CD4-positive, alpha-beta T cell treated with Interferon gamma for 1 hour (primary cell): ENCODE data around the gene SPEF1.
"Not testable (repeated sequence)": the region's sequence is repeated elsewhere in the genome, so short reads cannot be mapped to it uniquely, and the experiment has no call there.

Experiments used
- DNase-seq: peaks from one replicate; pipeline ENCODE4 v3.0.0-alpha.2; 2020

The SPEF1 gene, protein sequence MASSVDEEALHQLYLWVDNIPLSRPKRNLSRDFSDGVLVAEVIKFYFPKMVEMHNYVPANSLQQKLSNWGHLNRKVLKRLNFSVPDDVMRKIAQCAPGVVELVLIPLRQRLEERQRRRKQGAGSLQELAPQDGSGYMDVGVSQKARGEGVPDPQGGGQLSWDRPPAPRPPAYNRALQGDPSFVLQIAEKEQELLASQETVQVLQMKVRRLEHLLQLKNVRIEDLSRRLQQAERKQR

DNA sequence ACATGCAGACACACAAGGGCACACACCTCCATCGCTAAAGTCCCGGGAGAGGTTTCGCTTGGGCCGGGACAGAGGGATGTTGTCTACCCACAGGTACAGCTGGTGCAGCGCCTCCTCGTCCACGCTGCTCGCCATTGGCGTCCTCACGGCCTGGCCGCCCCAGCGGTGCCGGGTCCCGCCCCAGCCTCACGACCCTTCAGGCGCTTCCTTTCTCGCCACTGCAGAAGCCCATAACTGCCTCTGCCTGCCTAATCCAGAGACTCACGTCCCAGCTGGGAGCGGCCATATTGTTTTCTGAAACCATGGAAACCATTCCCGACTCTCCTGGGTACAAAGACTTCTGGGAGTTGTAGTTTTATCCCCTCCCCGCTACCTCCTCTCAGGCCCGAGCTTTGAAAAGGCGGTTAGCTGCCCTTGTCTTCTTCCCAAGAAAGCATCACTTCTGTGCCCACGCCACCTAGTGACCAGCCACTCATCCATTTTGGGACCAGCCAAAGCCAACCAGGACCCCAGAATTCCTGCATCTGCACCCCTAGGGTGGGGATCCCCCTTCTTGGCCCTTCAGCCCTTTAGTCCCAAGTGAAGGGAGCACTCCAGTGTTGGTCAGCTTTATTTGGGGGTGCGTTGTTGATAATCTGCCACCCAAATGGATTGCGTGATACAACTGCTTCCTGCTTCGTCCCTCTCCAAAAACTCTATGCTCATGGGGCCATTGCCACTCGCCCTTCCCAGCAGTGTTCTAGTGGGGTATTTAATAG is at the start of gene SPEF1:
Gene SPEF1, minus strand, starts transcription at position 296 of the 758 bp plus-strand sequence. Its CDS starts 161 bp downstream, at position 135.
- peak; percentile 59 for DNase-seq

DNA sequence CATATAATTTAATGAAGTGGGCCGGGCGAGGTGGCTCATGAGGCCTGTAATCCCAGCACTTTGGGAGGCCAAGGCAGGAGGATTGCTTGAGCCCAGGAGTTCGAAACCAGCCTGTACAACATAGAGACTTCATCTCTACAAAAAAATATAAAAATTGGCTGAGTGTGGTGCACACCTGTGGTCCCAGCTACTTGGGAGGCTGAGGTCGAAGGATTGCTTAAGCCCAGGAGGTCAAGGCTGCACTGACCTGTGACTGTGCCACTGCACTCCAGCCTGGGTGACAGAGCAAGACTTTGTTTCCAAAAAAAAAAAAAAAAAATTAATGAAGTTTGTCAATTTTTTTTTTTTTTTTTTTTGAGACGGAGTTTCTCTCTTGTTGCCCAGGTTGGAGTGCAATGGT is 48.6 kb upstream of the SPEF1 start:
- not testable (repeated sequence) for DNase-seq

DNA sequence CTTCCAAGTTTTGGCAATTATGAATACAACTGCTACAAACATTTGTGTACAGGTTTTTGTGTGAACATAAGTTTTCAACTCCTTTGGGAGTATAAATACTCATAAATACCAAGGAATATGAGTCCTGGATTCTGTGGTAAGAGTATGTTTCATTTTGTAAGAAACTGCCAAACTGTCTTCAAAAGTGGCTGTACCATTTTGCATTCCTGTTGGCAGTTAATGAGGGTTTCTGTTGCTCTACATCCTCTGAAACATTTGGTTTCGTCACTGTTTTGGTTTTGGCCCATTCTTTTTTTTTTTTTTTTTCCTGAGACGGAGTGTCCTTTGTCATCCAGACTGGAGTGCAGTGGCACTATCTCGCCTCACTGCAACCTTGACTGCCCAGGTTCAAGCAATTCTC is 47.5 kb upstream of the SPEF1 start:
- no peak for DNase-seq

DNA sequence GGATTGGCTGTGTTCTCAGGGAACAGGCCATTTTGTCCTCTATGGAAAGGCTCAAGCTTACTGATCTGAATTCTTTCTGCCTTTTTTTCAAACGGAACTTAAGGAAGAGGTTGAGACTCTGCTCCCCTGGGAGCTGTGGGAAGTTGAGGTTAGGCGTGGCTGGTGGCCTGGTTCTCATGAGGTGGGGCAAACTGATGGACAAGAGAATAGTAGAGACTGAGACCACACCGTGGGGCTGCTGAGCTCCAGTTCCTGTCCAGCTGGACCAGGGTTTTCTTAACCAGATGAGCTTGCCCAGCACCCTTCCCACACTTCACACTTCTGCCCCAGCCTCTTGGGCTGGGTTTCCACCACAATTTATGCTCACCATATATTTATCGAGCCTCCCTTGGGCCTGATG is 45.2 kb upstream of the SPEF1 start:
- no peak for DNase-seq

DNA sequence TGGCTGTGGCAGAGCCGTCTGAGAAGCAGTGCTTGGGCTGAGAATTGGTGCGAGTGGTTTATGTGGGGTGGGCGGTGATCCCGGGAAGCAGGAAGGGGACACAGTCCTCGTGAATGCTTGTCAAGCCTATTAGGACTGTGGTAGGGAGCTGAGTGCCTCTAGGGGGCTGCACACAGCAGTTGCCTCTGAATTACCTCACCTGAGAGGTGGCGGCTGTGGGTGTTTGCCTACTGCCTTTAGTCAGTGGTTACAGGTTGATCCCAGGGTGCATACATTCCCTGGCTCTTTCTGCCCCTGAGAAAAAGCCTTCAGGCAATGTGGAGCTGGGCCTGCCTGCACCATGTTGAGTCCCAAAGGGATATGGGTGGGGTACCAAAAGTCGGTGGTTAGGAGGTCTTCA is 44.3 kb upstream of the SPEF1 start:
- no peak for DNase-seq

DNA sequence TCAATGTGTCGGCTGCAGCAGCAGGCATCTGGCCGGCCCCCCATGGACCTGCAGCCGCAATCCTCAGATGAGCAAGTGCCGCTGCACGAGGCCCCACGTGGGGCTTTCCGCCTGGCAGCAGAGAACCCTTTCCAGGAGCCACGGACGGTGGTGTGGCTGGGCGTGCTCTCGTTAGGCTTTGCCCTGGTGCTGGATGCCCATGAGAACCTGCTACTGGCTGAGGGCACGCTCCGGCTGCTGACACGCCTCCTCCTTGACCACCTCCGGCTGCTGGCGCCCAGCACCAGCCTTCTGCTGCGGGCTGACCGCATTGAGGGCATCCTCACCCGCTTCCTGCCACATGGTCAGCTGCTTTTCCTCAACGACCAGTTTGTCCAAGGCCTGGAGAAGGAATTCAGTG is 42.6 kb upstream of the SPEF1 start:
- DNase-seq, result no peak

DNA sequence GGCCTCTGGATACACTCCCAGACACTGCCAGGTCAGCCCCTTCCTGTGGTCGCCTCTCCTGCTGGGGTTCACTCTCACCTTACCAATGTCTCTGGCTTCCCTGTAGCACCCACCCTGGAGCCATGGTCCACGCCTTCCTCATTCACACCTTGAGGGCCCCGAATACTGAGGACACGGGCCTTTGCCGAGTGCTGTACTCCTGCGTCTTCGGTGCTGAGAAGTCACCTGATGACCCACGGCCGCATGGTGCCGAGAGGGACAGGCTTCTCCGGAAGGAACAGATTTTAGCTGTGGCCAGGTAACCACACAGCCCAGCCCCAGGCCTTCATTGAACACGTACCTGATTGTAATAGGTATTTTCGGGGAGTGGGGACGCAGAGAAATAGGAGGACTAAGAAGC is 40.7 kb upstream of the SPEF1 start:
- no peak for DNase-seq

DNA sequence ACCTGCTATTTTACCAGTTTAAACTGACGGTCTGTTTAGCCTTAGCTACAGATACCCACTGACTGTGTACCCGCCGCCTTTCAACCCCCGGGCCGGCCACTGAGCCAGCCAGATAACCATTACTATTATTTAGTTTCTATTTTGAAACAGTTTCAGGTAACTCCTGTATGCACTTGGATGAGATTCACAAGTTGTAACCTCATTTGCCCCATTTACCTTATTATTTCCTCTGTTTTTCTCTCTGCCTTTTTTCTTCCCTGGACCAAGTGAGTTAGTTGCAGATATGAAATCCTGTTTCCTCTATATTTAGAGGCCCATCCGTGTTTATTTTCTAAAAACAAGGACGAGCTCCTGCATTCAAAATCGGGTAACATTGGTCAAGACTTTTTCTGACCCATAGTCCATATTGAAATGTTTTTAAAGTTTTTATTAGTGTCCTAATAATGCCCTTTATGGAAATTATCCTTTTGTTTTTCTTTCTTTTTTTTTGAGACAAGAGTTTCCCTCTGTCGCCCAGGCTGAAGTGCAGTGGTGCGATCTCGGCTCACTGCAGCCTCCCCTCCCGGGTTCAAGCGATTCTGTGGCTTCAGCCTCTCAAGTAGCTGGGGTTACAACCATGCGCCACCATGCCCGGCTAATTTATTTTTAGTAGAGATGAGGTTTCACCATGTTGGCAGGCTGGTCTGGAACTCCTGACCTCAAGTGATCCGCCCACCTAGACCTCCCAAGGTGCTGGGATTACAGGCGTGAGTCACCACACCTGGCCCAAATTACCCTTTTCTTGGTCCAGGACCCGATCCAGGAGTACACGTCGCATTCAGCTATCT is 39.9 kb upstream of the SPEF1 start:
- DNase-seq, result no peak

DNA sequence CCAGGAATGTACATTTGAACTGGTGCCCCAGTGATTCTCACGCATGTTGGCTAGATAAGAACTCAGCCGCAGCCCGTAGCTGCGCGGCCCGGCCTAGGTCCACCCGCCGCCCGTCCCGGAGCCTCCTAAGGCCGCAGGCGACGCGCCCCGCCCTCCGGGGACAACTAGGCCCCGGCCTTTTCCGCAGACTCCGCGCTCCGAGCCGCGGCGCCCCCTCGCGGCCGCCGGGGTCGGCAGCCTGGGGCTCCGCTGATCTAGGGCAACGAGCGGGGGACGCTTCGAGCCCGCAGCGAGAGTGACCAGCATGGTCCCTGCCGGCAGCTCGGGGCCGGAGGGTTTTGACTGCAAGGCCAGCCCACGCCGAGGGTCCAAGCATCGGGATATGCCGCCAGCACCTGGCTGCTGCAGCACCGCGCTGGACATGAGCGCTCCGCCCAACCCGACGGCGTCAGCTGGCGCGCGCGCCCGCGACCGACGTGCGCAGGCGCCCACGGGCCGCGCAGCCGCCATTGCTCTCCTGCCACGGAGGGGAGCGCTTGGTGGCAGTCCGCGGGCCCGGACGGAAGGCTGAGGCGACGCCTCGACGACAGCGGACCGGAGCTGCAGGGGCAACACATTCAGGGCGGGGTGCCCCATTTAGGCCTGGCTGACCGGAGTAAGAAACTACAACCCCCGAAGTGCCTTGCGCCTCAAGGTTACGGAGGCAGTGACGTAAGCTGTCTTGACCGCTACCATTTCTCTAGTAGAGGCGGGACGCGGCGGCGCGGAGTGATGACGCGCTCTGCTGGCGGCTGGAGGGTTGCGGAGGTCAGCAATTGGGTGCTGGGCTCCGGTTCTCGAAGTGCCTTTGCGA is 39.0 kb upstream of the SPEF1 start, which contains the start of gene AP5S1:
Gene AP5S1, plus strand, starts transcription at position 500 of the 853 bp plus-strand sequence. CDS start 1,571 bp downstream, outside the sequence.
- peak; percentile 91 for DNase-seq

DNA sequence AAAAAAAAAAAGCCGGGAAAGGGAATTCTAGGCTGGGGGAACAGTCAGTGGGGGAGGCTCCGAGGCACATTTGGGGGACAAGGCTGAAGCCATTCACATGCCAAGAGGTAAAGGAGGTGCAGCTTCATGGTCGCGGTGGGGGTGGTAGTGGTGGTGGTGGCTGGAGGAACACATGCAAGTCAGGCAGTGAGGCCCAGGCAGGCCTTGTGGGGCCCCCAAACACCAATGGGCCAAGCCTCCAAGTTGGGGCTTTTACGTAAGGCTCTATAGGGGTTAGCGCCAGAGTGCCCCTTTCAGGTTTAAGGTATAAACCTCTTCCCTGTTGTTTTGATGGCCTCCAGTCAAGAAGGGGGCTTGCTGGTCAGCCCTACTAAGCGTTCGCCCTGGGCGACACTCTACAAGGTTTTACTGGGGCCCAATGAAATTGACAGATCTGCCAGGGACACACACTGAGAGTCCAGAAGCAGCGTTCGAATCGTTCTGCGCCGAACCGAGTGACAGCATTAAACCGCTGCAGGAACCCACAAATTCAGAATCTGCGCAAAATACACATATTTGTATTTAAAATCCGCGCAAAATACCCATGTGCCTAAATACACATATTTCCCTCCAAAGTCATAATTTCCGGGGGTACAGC is 38.3 kb upstream of the SPEF1 start:
- no peak for DNase-seq

DNA sequence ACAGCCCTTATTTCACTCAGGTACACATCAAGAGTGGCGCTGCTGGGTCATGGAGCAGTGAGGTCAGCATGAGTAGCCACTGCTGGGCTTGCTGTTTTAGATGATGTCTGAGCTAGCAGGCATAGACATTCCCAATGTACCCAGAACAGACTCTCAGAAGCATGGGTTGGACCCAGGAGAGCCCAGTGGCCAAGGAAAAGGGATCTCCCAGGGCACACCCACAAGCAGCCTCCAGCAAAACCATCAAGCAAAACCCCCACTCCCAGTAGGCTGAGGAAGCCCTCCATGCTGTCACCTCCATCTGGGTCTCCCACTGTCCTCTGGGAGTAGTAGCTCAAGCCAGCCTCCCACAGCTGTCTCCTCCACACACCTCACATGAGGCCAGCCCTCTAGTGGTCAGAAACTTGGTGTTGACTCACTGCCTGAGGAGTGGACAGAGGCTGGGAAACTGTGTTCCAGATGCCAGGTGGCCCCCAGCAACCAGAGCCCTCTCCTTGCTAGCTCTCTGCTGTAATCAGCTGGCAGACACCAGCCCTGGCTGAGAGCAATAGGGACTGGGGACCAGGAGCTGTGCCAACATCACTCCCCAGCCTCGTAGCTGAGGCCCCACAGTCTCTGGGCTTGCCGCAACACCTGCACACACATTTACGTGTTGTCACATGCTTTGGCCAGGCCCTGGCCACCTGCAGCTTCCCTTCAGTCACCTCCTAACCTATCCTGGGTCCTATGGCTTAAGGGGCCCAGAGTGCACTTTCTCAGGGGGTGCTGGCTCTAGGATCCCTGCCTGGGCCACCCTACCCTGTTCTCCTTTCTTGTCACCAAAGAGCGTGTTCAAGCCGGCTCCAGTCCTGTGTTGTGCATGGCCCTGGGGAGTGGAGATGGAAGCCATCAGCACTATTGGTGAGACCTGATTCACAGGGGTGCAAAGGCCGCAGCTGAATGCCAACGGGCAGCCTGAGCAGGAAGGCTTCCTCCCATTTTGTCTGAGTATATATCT is 37.2 kb upstream of the SPEF1 start:
- peak; percentile 35 for DNase-seq

DNA sequence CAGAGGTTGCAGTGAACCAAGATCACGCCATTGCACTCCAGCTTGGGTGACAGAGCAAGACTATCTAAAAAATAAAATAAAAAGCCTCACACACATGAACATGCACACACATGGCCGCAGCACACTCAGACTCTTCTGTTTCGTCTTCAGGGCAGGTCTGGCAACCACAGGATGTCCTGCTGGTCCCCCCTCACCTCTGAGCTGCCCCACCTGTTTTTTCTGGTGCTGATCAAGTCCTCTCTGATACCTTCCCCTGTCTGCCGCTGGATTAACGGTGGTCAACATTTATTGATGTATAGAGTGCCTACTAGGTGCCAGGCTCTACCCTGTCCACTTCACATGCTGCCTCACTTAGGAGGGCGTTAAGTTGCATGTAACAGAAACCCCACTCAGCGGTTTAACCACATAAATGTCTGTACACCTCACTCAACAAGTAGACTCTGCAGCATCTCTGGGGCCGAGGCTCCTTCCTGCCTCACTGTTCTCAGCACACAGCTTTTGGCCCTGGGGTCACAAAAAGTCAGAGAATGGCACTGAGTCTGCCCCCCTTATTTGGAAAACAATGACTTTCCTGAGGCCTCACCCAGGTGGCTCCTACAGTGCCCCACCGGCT is 34.6 kb upstream of the SPEF1 start:
- DNase-seq, result no peak

DNA sequence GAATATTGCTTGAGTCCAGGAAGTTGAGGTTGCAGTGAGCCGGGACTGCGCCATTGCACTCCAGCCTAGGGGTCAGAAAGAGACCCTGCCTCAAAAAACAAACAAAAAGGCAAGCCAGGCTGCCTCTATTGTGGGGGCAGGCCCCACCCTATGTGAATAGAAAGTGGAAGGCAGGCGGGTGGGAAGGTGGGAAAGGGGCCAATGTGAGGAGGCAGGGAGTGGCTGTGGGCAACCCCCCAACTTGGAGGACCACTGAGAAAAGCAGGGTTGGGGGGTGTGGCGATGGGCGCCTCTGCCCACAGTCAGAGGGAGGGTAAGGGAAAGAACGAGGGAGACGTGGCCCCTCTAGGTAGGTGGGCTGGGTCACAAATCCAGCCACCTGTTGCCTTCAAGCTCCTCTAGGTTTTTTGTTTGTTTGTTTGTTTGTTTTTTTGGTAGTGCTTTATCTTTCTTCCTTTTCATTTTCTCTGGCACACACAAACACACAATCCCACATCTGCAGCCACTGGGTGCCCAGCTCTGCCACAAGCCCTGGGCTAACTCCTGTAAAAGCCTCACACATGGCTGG is 33.8 kb upstream of the SPEF1 start:
- no peak for DNase-seq

DNA sequence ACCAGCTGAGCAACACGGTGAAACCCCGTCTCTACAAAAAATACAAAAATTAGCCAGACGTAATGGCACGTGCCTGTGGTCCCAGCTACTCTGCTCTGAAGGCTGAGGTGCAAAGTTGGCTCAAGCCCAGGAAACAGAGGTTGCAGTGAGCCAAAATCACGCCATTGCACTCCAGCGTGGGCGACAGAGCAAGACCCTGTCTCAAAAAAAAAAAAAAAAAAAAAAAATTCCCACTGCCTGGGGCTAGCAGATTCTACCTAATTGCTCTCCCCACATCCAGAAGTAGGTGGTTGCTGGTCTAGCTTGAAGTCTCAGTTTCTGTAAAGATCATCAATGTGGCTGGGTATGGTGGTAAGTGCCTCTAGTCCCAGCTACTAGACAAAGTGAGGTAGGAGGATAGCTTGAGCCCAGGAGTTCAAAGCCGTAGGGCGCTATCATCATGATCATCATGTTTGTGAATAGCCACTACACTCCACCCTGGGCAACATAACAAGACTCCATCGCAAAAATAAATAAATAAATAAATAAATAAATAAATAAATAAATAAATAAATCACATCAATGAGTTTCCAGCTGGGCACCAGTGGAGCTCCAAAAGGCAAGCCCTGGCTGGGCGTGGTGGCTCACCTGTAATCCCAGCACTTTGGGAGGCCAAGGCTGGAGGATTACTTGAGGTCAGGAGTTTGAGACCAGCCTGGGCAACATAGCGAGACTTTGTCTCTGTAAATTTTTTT is 32.8 kb upstream of the SPEF1 start:
- no peak for DNase-seq

DNA sequence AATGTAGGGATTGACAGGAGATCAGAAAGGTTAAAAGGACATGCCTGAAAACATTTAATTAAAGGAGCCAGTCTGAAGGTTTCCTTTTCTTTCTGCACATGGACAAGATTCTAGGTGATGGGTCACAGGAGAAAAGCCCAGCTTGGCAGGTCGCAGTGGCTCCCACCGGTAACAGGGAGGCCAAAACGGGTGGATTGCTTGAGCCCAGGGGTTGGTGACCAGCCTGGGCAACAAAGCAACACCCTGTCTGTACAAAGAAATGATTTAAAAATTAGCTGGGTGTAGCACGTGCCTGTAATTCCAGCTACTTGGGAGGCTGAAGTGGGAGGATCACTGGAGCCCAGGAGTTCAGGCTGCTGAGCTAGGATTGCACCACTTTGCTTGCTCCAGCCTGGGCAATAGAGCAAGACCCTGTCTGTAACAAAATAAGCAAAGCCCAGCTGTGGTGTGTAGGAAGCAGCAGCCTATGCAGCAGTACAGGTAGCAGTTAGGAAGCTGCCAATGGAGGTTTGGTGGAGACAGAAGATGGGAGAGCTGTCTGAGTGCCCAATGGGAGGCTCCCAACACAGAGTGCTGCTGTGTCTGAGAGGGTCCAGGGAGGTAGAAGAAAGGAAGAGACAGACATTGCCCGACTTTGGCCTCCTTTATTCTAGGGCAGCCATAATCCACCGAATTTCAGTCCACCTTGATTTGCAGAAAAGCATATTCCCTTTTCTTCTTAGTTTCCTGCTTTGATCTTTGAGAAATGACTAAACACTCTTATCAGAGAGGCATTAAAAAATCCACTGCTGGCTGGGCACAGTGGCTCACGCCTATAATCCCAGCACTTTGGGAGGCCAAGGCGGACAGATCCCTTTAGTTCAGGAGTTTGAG is 32.0 kb upstream of the SPEF1 start:
- no peak for DNase-seq

DNA sequence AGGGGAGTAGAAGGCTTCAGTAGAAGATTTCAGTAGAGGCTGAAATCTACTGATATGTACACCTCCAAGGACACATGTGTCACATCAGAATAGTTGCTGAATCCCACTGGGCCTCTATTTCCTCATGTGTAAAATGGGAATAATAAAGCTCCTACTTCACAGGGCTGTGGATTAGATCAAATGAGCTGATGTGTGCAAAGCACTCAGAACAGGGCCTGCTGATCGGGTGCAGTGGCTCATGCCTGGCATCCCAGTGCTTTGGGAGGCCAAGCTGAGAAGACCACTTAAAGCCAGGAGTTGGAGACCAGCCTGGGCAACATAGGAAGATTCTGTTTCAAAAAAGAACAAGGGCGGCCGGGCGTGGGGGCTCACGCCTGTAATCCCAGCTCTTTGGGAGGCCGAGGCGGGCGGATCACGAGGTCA is 31.0 kb upstream of the SPEF1 start:
- no peak for DNase-seq

DNA sequence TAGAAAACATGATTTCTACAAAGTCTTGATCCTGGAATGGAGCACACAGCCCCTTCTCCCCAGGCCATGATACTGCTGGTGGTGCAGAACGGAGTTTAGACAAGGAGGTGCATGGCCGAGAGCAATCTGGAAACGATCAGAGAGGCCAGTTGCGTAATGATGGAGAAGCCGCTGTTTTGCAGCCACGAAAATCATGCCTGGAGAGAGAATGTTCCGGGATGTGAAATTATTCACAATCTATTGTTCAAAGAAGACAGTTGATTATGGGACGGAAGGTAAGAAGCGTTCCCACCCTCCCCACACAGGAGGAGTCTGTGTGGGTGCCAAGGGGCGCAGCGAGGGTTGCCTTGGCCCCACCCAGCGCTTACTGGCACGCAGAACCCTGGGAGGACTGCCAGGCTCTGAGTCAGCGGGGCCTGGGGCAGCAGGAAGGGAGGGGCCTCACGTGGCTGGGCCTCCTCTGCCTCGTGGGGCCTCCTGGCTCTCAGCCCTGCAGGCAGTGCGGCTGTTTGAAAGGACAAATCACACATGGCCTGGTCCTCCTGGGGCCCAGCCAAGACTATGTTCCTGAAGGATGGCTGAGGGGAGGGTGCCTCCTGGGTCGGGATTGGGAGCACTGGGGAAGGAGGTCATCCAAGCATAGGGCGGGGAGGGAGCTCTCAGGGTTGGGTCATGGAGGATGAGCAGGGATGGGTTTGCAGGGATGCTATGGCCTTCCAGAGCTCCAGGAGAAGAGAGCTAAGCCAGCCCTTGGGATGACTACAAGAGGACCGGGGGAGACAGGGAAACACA is 30.4 kb upstream of the SPEF1 start:
- DNase-seq, result peak; percentile 90
